ENCODE data around the gene TMEM240.
"Not testable (repeated sequence)": the region's sequence is repeated elsewhere in the genome, so short reads cannot be mapped to it uniquely, and the experiment has no call there.

DNA sequence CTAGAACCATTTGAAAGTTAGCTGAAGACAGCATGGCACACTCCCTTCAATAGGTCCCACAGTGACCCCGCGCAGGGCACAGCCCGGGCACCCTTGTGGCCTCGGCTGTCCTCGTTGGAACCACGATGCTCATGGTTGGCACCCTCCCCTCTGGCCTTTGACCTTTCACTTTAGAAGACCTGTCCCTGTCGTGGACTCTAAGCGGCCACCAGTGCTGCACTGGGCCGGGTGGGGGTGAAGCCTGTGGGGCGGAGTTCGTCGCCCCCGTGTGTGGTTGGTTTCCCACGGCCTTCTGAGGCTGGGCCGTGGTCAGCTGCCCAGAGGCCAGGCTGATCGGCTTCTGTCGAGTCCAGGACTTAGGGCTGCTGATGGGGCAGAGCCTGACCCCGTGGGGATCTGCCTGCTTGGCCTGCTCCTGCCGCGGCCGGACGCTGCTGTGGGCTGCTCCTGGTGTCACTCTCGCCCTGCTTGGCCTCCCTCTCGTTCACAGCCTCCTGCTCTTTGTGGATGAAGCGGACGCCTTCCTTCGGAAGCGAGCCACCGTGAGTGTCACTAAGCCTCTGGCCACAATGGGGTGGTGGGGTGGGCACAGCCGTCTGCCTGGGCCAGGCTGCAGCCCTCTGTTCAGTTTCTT is 15.6 kb downstream of the TMEM240 start:
- not testable (repeated sequence) for TF ChIP-seq POLR2A (IDR thresholded peaks at IDR 0.05)
- TF ChIP-seq, protein P1, sequence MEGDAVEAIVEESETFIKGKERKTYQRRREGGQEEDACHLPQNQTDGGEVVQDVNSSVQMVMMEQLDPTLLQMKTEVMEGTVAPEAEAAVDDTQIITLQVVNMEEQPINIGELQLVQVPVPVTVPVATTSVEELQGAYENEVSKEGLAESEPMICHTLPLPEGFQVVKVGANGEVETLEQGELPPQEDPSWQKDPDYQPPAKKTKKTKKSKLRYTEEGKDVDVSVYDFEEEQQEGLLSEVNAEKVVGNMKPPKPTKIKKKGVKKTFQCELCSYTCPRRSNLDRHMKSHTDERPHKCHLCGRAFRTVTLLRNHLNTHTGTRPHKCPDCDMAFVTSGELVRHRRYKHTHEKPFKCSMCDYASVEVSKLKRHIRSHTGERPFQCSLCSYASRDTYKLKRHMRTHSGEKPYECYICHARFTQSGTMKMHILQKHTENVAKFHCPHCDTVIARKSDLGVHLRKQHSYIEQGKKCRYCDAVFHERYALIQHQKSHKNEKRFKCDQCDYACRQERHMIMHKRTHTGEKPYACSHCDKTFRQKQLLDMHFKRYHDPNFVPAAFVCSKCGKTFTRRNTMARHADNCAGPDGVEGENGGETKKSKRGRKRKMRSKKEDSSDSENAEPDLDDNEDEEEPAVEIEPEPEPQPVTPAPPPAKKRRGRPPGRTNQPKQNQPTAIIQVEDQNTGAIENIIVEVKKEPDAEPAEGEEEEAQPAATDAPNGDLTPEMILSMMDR (IDR thresholded peaks at IDR 0.05): not testable (repeated sequence)

All from Peyer's patch (tissue), 4 donors.